Tibial artery (tissue), 4 donors: ENCODE data around the gene DDA1.

Experiments
- DNase-seq, 2 donors: peaks; one replicate each; pipeline ENCODE4 v3.0.0-alpha.2; 2019
- H3K27ac ChIP-seq, 2 donors: fragments of 200-600 bp; sonication (generic) in 1 of 2; 1 replicate in 1 of 2; 2 replicates in 1 of 2; pipeline ENCODE4 v1.5.1; 2018 to 2019; ENCODE audit warnings: mild to moderate bottlenecking in 1 of 2
- H3K27me3 ChIP-seq, 2 donors: fragments of 200-600 bp; sonication (generic) in 1 of 2; one replicate each; pipeline versions ENCODE4 v1.5.1 to v1.6.0; 2016 to 2019
- H3K36me3 ChIP-seq, 3 donors: fragments of 200-600 bp; sonication (generic) in 2 of 3; one replicate each; pipeline ENCODE4 v1.5.1; 2016 to 2019; ENCODE audit warnings: mild to moderate bottlenecking in 2 of 3
- H3K4me1 ChIP-seq, 4 donors: fragments of 200-600 bp; sonication (generic) in 2 of 4; 1 replicate in 3 of 4; 2 replicates in 1 of 4; pipeline ENCODE4 v1.5.1; 2016 to 2019
- H3K4me3 ChIP-seq, 2 donors: fragments of 200-600 bp; sonication (generic) in 1 of 2; 1 replicate in 1 of 2; 2 replicates in 1 of 2; pipeline ENCODE4 v1.5.1; 2018 to 2019; ENCODE audit warnings: mild to moderate bottlenecking in 2 of 2
- H3K9me3 ChIP-seq, 3 donors: fragments of 200-600 bp; sonication (generic) in 1 of 3; one replicate each; pipeline ENCODE4 v1.5.1; 2016 to 2019
- CTCF ChIP-seq, 2 experiments: fragments of 200-600 bp in 1 of 2; fragments of 450-650 bp in 1 of 2; IDR thresholded peaks; one replicate each; pipeline ENCODE4 v1.5.1; 2017 to 2019; ENCODE audit warnings: antibody characterized with exemption in 2 of 2, mild to moderate bottlenecking in 1 of 2, moderate library complexity in 1 of 2
- intact Hi-C: fragments of 100-400 bp; cut with DNase I; formaldehyde crosslinking; loops from one replicate; pipeline ENCODE4 v1.15.0; 2023; ENCODE audit warnings: low total_unique reads

The DDA1 gene

GRCh38 chr19:17347877-17348276, 38.5 kb downstream of the DDA1 start:
- Histone ChIP-seq H3K9me3 (no peaks in the 10 kb centered on the region), H3K27ac (peak overlapping the region; percentile 39 to 47), H3K27me3 (peaks cover 0 to 5% of the 10 kb centered on the region in 2 donors), H3K4me1 (peaks cover 0 to 38% (median 31%) of the 10 kb centered on the region in 4 donors), H3K36me3 (no peaks in the 10 kb centered on the region), H3K4me3 (no peak overlapping the region)
- DNase-seq, result no peak
- intact Hi-C loops, result no loop called here
- TF ChIP-seq CTCF (IDR thresholded peaks at IDR 0.05), result no peak

GRCh38 chr19:17348700-17349099, 39.3 kb downstream of the DDA1 start:
- Histone ChIP-seq H3K27me3 (peaks cover 0 to 5% of the 10 kb centered on the region in 2 donors), H3K36me3 (no peaks in the 10 kb centered on the region), H3K4me1 (peaks cover 0 to 40% (median 31%) of the 10 kb centered on the region in 4 donors), H3K27ac (peak overlapping the region; percentile 39 to 47), H3K9me3 (no peaks in the 10 kb centered on the region), H3K4me3 (peak overlapping the region in 1 of 2 donors; percentile 13)
- intact Hi-C loops, result no loop called here
- TF ChIP-seq CTCF (IDR thresholded peaks at IDR 0.05), result no peak
- DNase-seq, result peak; percentile 75 to 82

- Histone ChIP-seq H3K27me3 (peaks cover 0 to 5% of the 10 kb centered on the region in 2 donors), H3K9me3 (no peaks in the 10 kb centered on the region), H3K4me1 (peaks cover 0 to 28% (median 24%) of the 10 kb centered on the region in 4 donors), H3K4me3 (no peak overlapping the region), H3K27ac (no peak overlapping the region), H3K36me3 (no peaks in the 10 kb centered on the region)
- no peak for DNase-seq
- TF ChIP-seq CTCF (IDR thresholded peaks at IDR 0.05), result no peak
- intact Hi-C loops, result no loop called here
Observed at GRCh38 chr19:17351815-17352435, 42.6 kb downstream of the DDA1 start.

GRCh38 chr19:17352608-17353280, 43.4 kb downstream of the DDA1 start:
- intact Hi-C loops, result no loop called here
- Histone ChIP-seq H3K27ac (no peak overlapping the region), H3K4me3 (no peak overlapping the region), H3K9me3 (no peaks in the 10 kb centered on the region), H3K27me3 (peaks cover 0 to 5% of the 10 kb centered on the region in 2 donors), H3K4me1 (peaks cover 0 to 22% (median 16%) of the 10 kb centered on the region in 4 donors), H3K36me3 (no peaks in the 10 kb centered on the region)
- no peak for DNase-seq
- TF ChIP-seq CTCF (IDR thresholded peaks at IDR 0.05), result no peak

- Histone ChIP-seq H3K4me3 (no peak overlapping the region), H3K9me3 (no peaks in the 10 kb centered on the region), H3K36me3 (no peaks in the 10 kb centered on the region), H3K27me3 (peaks cover 0 to 5% of the 10 kb centered on the region in 2 donors), H3K4me1 (peaks cover 0 to 20% (median 10%) of the 10 kb centered on the region in 4 donors), H3K27ac (no peak overlapping the region)
- TF ChIP-seq CTCF (IDR thresholded peaks at IDR 0.05), result no peak
- intact Hi-C loops, result no loop called here
- DNase-seq, result no peak
Observed at GRCh38 chr19:17353386-17353785, 44.0 kb downstream of the DDA1 start.
